ENCODE measurements around the gene P2RY6.

- TF ChIP-seq GATA3 (IDR thresholded peaks at IDR 0.05; ENCODE audit: low read depth, low read length) (no peak), GATA2 (IDR thresholded peaks at IDR 0.05; ENCODE audit: low read depth, low read length) (no peak)
Measured at GRCh38 chr11:73243093-73243485, 29.0 kb upstream of the P2RY6 start.

Data from SH-SY5Y (cell line).